ENCODE measurements around the gene ATG2B. TPM values are rescaled to one million over a fixed set of nuclear protein-coding genes. Genes with fewer than 3 reads are reported as not detected.

ATG2B gene
- total RNA-seq, 1 donor from 2014 or later: 10.0 TPM

DNA sequence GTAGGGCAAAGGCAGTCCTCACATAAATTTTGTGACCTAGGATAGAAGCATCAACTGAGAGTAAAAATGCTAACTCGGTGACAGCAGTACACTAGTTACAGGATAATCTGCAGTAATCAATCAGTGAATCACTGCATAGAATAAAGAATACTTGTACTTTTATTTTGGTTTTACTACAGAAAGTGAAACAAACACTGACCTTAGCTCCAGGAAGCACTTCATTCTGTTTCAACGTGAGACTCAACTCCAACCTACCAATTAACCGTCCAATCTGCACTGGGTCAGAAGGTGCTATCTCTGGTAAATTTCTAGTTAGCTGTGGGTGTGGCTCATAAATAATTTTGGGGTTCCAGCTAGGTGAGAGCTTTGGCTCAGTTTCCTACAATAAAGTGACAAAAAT, 21.8 kb downstream of the ATG2B start:
- no peak overlapping the region for H3K4me3 ChIP-seq
- intact Hi-C loops (cut with micrococcal nuclease): no loop called here
- H3K36me3 ChIP-seq: peaks cover 60% of the 10 kb centered on the region
- TF ChIP-seq CTCF (IDR thresholded peaks at IDR 0.05; ENCODE audit: borderline replicate concordance): no peak
- no peaks in the 10 kb centered on the region for H3K27me3 ChIP-seq (ENCODE audit: low read depth)
- DNase-seq: no peak
- H3K4me1 ChIP-seq: peaks cover 5% of the 10 kb centered on the region
- H3K27ac ChIP-seq (replicated peaks): no peak overlapping the region
- no peaks in the 10 kb centered on the region for H3K9me3 ChIP-seq (replicated peaks)

DNA sequence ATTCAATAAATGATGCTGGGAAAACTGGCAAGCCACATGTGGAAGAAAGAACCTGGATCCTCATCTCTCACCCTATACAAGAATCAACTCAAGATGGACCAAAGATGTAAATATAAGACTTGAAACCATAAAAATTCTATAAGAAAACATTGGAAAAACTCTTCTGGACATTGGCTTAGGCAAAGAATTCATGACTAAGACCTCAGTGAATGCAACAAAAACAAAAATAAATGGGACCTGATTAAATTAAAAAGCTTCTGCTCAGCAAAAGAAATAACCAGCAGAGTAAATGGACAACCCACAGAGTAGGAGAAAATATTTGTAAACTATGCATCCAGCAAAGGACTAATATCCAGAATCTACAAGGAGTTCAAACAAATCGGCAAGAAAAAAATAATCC, 24.6 kb downstream of the ATG2B start:
- Histone ChIP-seq H3K4me1 (no peaks in the 10 kb centered on the region), H3K27ac (replicated peaks) (no peak overlapping the region), H3K4me3 (no peak overlapping the region), H3K36me3 (peaks cover 74% of the 10 kb centered on the region), H3K9me3 (replicated peaks) (no peaks in the 10 kb centered on the region), H3K27me3 (ENCODE audit: low read depth) (no peaks in the 10 kb centered on the region)
- intact Hi-C loops (cut with micrococcal nuclease): no loop called here
- no peak for DNase-seq
- TF ChIP-seq CTCF (IDR thresholded peaks at IDR 0.05; ENCODE audit: borderline replicate concordance): no peak

- Histone ChIP-seq H3K9me3 (replicated peaks) (no peaks in the 10 kb centered on the region), H3K36me3 (peaks cover 92% of the 10 kb centered on the region), H3K4me1 (no peaks in the 10 kb centered on the region), H3K4me3 (no peak overlapping the region), H3K27ac (replicated peaks) (no peak overlapping the region), H3K27me3 (ENCODE audit: low read depth) (no peaks in the 10 kb centered on the region)
- no peak for DNase-seq
- intact Hi-C loops (cut with micrococcal nuclease): no loop called here
- TF ChIP-seq CTCF (IDR thresholded peaks at IDR 0.05; ENCODE audit: borderline replicate concordance): no peak
Measured at GRCh38 chr14:96324219-96324618, 38.9 kb downstream of the ATG2B start.

- intact Hi-C loops (cut with micrococcal nuclease): no loop called here
- Histone ChIP-seq H3K4me3 (no peak overlapping the region), H3K27ac (replicated peaks) (no peak overlapping the region), H3K9me3 (replicated peaks) (no peaks in the 10 kb centered on the region), H3K4me1 (no peaks in the 10 kb centered on the region), H3K36me3 (peaks cover 91% of the 10 kb centered on the region), H3K27me3 (ENCODE audit: low read depth) (no peaks in the 10 kb centered on the region)
- DNase-seq: no peak
- no peak for TF ChIP-seq CTCF (IDR thresholded peaks at IDR 0.05; ENCODE audit: borderline replicate concordance)
Measured at GRCh38 chr14:96320605-96321004, 42.5 kb downstream of the ATG2B start.

- Histone ChIP-seq H3K27me3 (ENCODE audit: low read depth) (no peaks in the 10 kb centered on the region), H3K4me1 (no peaks in the 10 kb centered on the region), H3K27ac (replicated peaks) (no peak overlapping the region), H3K36me3 (peaks cover 91% of the 10 kb centered on the region), H3K9me3 (replicated peaks) (no peaks in the 10 kb centered on the region), H3K4me3 (no peak overlapping the region)
- no peak for TF ChIP-seq CTCF (IDR thresholded peaks at IDR 0.05; ENCODE audit: borderline replicate concordance)
- intact Hi-C loops (cut with micrococcal nuclease): no loop called here
- DNase-seq: no peak
Measured at GRCh38 chr14:96318836-96319235, 44.3 kb downstream of the ATG2B start.

DNA sequence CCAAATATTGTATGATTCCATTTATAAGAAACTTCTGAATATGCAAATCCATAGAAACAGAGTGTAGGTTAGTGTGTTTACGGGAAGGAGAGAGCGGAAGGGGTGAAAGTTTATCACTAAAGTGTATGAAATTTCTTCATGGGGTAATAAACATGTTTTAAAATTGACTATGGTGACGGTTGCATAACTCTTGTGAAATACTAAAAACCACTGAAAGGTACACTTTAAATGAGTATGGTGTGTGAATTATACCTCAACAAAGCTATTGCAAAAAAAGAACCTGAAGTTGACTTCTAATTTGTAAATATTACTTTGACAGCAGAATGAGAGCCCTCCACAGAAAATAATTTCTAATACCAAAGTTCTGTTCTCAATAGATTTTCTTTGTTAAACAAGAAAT, 47.1 kb downstream of the ATG2B start:
- no peaks in the 10 kb centered on the region for H3K9me3 ChIP-seq (replicated peaks)
- intact Hi-C loops (cut with micrococcal nuclease): no loop called here
- no peak for DNase-seq
- no peak overlapping the region for H3K27ac ChIP-seq (replicated peaks)
- H3K4me1 ChIP-seq: no peaks in the 10 kb centered on the region
- no peaks in the 10 kb centered on the region for H3K27me3 ChIP-seq (ENCODE audit: low read depth)
- H3K4me3 ChIP-seq: no peak overlapping the region
- peaks cover 91% of the 10 kb centered on the region for H3K36me3 ChIP-seq
- TF ChIP-seq CTCF (IDR thresholded peaks at IDR 0.05; ENCODE audit: borderline replicate concordance): no peak

Measured in left ventricle myocardium inferior (tissue), 1 donor.